GM23338 (cell line): ENCODE measurements around the gene SFT2D2. TPM values are rescaled to one million over a fixed set of nuclear protein-coding genes. Genes with fewer than 3 reads are reported as not detected.

Experiments
- ATAC-seq: fragments of 200-7000 bp; cut with Tn5 transposase; 3 replicates; pipeline ENCODE4 v1.9.1; 2020
- DNase-seq: peaks from one replicate; pipeline ENCODE4 v3.0.0-alpha.2; 2015; ENCODE audit warnings: low spot score
- H2AFZ ChIP-seq: fragments of 200-600 bp; sonication (generic); 2 replicates; pipeline ENCODE4 v1.8.0; 2016; ENCODE audit warnings: antibody characterized with exemption, mild to moderate bottlenecking, moderate library complexity
- H3F3A ChIP-seq: fragments of 200-600 bp; sonication (generic); replicated peaks from 2 replicates; pipeline ENCODE4 v1.8.0; 2017; ENCODE audit warnings: antibody characterized with exemption, mixed run types, low read depth
- H3K27ac ChIP-seq: fragments of 200-600 bp; sonication (generic); 2 replicates; pipeline ENCODE4 v1.6.1; 2016; ENCODE audit warnings: low read depth
- H3K27me3 ChIP-seq: fragments of 200-600 bp; sonication (generic); 2 replicates; pipeline ENCODE4 v1.8.0; 2016; ENCODE audit warnings: mild to moderate bottlenecking, mixed run types, moderate library complexity; ENCODE audit not compliant: insufficient read depth
- H3K36me3 ChIP-seq: fragments of 200-600 bp; sonication (generic); 2 replicates; pipeline ENCODE4 v1.8.0; 2016; ENCODE audit warnings: mild to moderate bottlenecking; ENCODE audit not compliant: insufficient read depth
- H3K4me1 ChIP-seq: fragments of 200-600 bp; sonication (generic); 2 replicates; pipeline ENCODE4 v1.8.0; 2016; ENCODE audit warnings: mild to moderate bottlenecking, moderate library complexity; ENCODE audit not compliant: insufficient read depth
- H3K4me2 ChIP-seq: fragments of 200-600 bp; sonication (generic); 2 replicates; pipeline ENCODE4 v1.7.1; 2017; ENCODE audit warnings: mixed run types
- H3K4me3 ChIP-seq: fragments of 200-600 bp; sonication (generic); 2 replicates; pipeline ENCODE4 v1.6.1; 2016; ENCODE audit warnings: mixed run types
- H3K79me2 ChIP-seq: fragments of 200-600 bp; sonication (generic); replicated peaks from 2 replicates; pipeline ENCODE4 v1.8.0; 2017; ENCODE audit warnings: mild to moderate bottlenecking; ENCODE audit not compliant: insufficient read depth
- H3K9me2 ChIP-seq: fragments of 200-600 bp; sonication (generic); 2 replicates; pipeline ENCODE4 v1.8.0; 2017; ENCODE audit not compliant: insufficient read depth
- H4K20me1 ChIP-seq: fragments of 200-600 bp; sonication (generic); replicated peaks from 2 replicates; pipeline ENCODE4 v1.8.0; 2017; ENCODE audit warnings: mild to moderate bottlenecking; ENCODE audit not compliant: insufficient read depth
- H3K27ac Mint-ChIP-seq: 2 replicates; pipeline ENCODE4 v1.8.0; 2020; ENCODE audit warnings: inconsistent platforms, mild to moderate bottlenecking, moderate library complexity, mixed read lengths
- H3K27me3 Mint-ChIP-seq: 3 replicates; pipeline ENCODE4 v1.8.0; 2022; ENCODE audit warnings: low read depth, mild to moderate bottlenecking, moderate library complexity, mixed read lengths, inconsistent platforms; ENCODE audit not compliant: insufficient read depth, poor library complexity
- H3K36me3 Mint-ChIP-seq: 3 replicates; pipeline ENCODE4 v1.8.0; 2021; ENCODE audit warnings: low read depth, mild to moderate bottlenecking, inconsistent platforms, moderate library complexity, mixed read lengths
- H3K4me1 Mint-ChIP-seq: 3 replicates; pipeline ENCODE4 v1.8.0; 2020; ENCODE audit warnings: mild to moderate bottlenecking, inconsistent platforms, mixed read lengths
- H3K4me3 Mint-ChIP-seq: 3 replicates; pipeline ENCODE4 v1.8.0; 2021; ENCODE audit warnings: moderate library complexity, mild to moderate bottlenecking, inconsistent platforms, mixed read lengths
- H3K9me3 Mint-ChIP-seq: 3 replicates; pipeline ENCODE4 v1.8.0; 2020; ENCODE audit warnings: moderate library complexity, mild to moderate bottlenecking, inconsistent platforms, mixed read lengths
- JUNB ChIP-seq: IDR thresholded peaks from one replicate; pipeline ENCODE4 v1.6.1; 2016; ENCODE audit warnings: antibody characterized with exemption; ENCODE audit not compliant: unreplicated experiment
- NANOG ChIP-seq: IDR thresholded peaks from 2 replicates; pipeline ENCODE4 v1.6.1; 2016; ENCODE audit warnings: antibody characterized with exemption, borderline replicate concordance
- POLR2AphosphoS5 ChIP-seq: IDR thresholded peaks from 2 replicates; pipeline ENCODE4 v1.6.1; 2016; ENCODE audit warnings: antibody characterized with exemption, low read depth
- ZNF331 ChIP-seq: fragments of 250-450 bp; sonication (Bioruptor Pico); IDR thresholded peaks from 2 replicates; pipeline ENCODE4 v1.5.0; 2020; ENCODE audit warnings: low read depth, mild to moderate bottlenecking, moderate library complexity
- polyA plus RNA-seq: library from polyadenylated mRNA; unstranded; fragments of >200 nt; fragmentation: Nextera tagmentation; extraction: Ambion mirVana; gene quantifications from 2 replicates; pipeline ENCODE4 v1.2.1, GENCODE V29; 2016
- total RNA-seq: library from RNA; depleted of rRNA; stranded (reverse); fragments of >200 nt; shearing (Covaris generic); gene quantifications from 2 replicates; pipeline ENCODE4 v1.2.3, GENCODE V29; 2014
- TF ChIP-seq, protein P1 (sequence below): IDR thresholded peaks from 2 replicates; pipeline ENCODE4 v1.6.1; 2016; ENCODE audit warnings: antibody characterized with exemption
- TF ChIP-seq, protein P2 (sequence below): fragments of 250-450 bp; sonication (Bioruptor Pico); IDR thresholded peaks from 2 replicates; pipeline ENCODE4 v1.5.0; 2020; ENCODE audit warnings: mild to moderate bottlenecking, moderate library complexity

Gene SFT2D2
- total and polyA plus RNA-seq, 2 experiments from 2014 or later: 7.6 to 27.2 TPM

DNA sequence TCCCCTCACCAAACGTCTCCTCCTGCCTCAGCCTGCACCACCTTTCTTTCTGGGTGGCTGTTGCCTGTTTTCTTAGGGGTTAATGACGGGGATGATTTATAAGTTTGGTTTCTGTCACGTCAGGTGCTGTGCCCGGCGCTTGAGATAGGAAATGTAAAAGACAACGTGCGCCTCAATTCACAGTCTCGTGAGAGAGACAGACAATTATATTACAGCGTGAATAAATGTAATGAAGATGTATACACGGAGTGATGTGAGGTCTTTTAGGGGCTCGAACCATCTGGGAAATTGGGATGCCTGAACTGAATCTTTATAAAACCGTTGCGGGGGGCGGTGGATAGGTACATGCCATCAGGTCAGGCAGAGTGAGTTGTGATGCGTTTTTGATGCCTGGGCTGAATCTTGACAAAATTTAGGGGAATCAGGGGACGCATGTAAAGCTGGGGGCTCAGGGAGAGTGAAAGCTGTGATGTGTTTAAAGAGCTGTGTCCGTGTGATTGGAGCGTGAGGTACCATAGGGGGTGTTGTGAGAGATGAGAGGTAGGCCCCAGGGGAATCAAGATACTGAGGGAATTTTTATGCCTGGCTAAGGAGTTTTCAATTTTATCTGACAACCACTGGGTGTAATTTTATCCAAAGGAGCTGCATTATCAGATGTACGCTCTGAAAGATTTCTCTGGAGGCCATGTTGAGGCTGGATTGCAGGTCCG, 46.2 kb upstream of the SFT2D2 start:
- H3K27me3 Mint-ChIP-seq: peaks cover under 1% of the 10 kb centered on the region
- Histone ChIP-seq H3K79me2 (peaks cover 37% of the 10 kb centered on the region), H3K4me1 (peaks cover 10% of the 10 kb centered on the region; the same call in 1 of the 2 replicates), H3K4me3 (peak overlapping the region; percentile 96), H2AFZ (peak overlapping the region; percentile 95), H3K4me2 (peak overlapping the region; percentile 95), H3K9me2 (no peaks in the 10 kb centered on the region), H3K36me3 (no peaks in the 10 kb centered on the region), H3F3A (no peaks in the 10 kb centered on the region; the same call in 1 of the 2 replicates), H3K27ac (peak overlapping the region; percentile 89), H4K20me1 (no peaks in the 10 kb centered on the region), H3K27me3 (no peaks in the 10 kb centered on the region)
- no peaks in the 10 kb centered on the region; the same call in 2 of the 3 replicates for H3K4me1 Mint-ChIP-seq
- ATAC-seq: no peak
- no peak overlapping the region for H3K4me3 Mint-ChIP-seq
- H3K9me3 Mint-ChIP-seq: no peaks in the 10 kb centered on the region
- peak; percentile 11 for DNase-seq
- TF ChIP-seq POLR2AphosphoS5 (no peak), NANOG (no peak), ZNF331 (CRISPR knock-in tag) (no peak), JUNB (no peak)
- TF ChIP-seq, protein P1, sequence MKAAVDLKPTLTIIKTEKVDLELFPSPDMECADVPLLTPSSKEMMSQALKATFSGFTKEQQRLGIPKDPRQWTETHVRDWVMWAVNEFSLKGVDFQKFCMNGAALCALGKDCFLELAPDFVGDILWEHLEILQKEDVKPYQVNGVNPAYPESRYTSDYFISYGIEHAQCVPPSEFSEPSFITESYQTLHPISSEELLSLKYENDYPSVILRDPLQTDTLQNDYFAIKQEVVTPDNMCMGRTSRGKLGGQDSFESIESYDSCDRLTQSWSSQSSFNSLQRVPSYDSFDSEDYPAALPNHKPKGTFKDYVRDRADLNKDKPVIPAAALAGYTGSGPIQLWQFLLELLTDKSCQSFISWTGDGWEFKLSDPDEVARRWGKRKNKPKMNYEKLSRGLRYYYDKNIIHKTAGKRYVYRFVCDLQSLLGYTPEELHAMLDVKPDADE: no peak
- TF ChIP-seq, protein P2, sequence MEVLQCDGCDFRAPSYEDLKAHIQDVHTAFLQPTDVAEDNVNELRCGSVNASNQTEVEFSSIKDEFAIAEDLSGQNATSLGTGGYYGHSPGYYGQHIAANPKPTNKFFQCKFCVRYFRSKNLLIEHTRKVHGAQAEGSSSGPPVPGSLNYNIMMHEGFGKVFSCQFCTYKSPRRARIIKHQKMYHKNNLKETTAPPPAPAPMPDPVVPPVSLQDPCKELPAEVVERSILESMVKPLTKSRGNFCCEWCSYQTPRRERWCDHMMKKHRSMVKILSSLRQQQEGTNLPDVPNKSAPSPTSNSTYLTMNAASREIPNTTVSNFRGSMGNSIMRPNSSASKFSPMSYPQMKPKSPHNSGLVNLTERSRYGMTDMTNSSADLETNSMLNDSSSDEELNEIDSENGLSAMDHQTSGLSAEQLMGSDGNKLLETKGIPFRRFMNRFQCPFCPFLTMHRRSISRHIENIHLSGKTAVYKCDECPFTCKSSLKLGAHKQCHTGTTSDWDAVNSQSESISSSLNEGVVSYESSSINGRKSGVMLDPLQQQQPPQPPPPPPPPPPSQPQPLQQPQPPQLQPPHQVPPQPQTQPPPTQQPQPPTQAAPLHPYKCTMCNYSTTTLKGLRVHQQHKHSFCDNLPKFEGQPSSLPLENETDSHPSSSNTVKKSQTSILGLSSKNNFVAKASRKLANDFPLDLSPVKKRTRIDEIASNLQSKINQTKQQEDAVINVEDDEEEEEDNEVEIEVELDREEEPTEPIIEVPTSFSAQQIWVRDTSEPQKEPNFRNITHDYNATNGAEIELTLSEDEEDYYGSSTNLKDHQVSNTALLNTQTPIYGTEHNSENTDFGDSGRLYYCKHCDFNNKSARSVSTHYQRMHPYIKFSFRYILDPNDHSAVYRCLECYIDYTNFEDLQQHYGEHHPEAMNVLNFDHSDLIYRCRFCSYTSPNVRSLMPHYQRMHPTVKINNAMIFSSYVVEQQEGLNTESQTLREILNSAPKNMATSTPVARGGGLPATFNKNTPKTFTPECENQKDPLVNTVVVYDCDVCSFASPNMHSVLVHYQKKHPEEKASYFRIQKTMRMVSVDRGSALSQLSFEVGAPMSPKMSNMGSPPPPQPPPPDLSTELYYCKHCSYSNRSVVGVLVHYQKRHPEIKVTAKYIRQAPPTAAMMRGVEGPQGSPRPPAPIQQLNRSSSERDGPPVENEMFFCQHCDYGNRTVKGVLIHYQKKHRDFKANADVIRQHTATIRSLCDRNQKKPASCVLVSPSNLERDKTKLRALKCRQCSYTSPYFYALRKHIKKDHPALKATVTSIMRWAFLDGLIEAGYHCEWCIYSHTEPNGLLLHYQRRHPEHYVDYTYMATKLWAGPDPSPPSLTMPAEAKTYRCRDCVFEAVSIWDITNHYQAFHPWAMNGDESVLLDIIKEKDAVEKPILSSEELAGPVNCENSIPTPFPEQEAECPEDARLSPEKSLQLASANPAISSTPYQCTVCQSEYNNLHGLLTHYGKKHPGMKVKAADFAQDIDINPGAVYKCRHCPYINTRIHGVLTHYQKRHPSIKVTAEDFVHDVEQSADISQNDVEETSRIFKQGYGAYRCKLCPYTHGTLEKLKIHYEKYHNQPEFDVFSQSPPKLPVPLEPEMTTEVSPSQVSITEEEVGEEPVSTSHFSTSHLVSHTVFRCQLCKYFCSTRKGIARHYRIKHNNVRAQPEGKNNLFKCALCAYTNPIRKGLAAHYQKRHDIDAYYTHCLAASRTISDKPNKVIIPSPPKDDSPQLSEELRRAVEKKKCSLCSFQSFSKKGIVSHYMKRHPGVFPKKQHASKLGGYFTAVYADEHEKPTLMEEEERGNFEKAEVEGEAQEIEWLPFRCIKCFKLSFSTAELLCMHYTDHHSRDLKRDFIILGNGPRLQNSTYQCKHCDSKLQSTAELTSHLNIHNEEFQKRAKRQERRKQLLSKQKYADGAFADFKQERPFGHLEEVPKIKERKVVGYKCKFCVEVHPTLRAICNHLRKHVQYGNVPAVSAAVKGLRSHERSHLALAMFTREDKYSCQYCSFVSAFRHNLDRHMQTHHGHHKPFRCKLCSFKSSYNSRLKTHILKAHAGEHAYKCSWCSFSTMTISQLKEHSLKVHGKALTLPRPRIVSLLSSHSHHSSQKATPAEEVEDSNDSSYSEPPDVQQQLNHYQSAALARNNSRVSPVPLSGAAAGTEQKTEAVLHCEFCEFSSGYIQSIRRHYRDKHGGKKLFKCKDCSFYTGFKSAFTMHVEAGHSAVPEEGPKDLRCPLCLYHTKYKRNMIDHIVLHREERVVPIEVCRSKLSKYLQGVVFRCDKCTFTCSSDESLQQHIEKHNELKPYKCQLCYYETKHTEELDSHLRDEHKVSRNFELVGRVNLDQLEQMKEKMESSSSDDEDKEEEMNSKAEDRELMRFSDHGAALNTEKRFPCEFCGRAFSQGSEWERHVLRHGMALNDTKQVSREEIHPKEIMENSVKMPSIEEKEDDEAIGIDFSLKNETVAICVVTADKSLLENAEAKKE (CRISPR knock-in tag): no peak
- H3K36me3 Mint-ChIP-seq: no peaks in the 10 kb centered on the region
- no peak overlapping the region for H3K27ac Mint-ChIP-seq
